GM18870 (cell line): ENCODE results near the gene NR1D2.
"Not testable (repeated sequence)": the region's sequence is repeated elsewhere in the genome, so short reads cannot be mapped to it uniquely, and the experiment has no call there.

Experiments
- ATAC-seq: cut with Tn5 transposase; IDR thresholded peaks from one replicate; pipeline ENCODE4 v1.9.1; 2021; ENCODE audit warnings: moderate library complexity; ENCODE audit not compliant: unreplicated experiment

NR1D2 gene

GRCh38 chr3:23944861-23945662, at the start of gene NR1D2:
Gene NR1D2, plus strand, starts transcription at chr3:23945286. Its CDS starts 293 bp downstream, at chr3:23945579.
- peak; percentile 7 for ATAC-seq

- no peak for ATAC-seq
These were observed 44.3 kb upstream of the NR1D2 start for GRCh38 chr3:23900744-23901143.

GRCh38 chr3:23904545-23904944, 40.5 kb upstream of the NR1D2 start:
- ATAC-seq = no peak

- ATAC-seq = no peak
These were observed 35.7 kb upstream of the NR1D2 start for GRCh38 chr3:23909341-23909740.

- ATAC-seq = no peak
These were observed 33.7 kb upstream of the NR1D2 start for GRCh38 chr3:23911397-23911796.

GRCh38 chr3:23912335-23912734, 32.8 kb upstream of the NR1D2 start:
- not testable (repeated sequence) for ATAC-seq

GRCh38 chr3:23913182-23913581, 31.9 kb upstream of the NR1D2 start:
- ATAC-seq = no peak

GRCh38 chr3:23913873-23914743, 31.0 kb upstream of the NR1D2 start:
- no peak for ATAC-seq

- ATAC-seq = no peak
These were observed 29.5 kb upstream of the NR1D2 start for GRCh38 chr3:23915537-23916108.

GRCh38 chr3:23916152-23916885, 28.8 kb upstream of the NR1D2 start:
- peak; percentile 49 for ATAC-seq

- ATAC-seq = peak; percentile 89
These were observed 28.0 kb upstream of the NR1D2 start, which contains the start of the genes NKIRAS1 and RPL15 for GRCh38 chr3:23916886-23917678. Gene NKIRAS1, minus strand, starts transcription at chr3:23916990. Its CDS starts 6,086 bp downstream, at chr3:23910904. Gene RPL15, plus strand, starts transcription at chr3:23917132. Its CDS starts 728 bp downstream, at chr3:23917860.

GRCh38 chr3:23917679-23918303, 27.3 kb upstream of the NR1D2 start:
- ATAC-seq = not testable (repeated sequence)

- ATAC-seq = not testable (repeated sequence)
These were observed 26.8 kb upstream of the NR1D2 start for GRCh38 chr3:23918331-23918730.

GRCh38 chr3:23919628-23920027, 25.5 kb upstream of the NR1D2 start:
- no peak for ATAC-seq

GRCh38 chr3:23920151-23920655, 24.9 kb upstream of the NR1D2 start:
- no peak for ATAC-seq

- ATAC-seq = no peak
These were observed 24.0 kb upstream of the NR1D2 start for GRCh38 chr3:23921052-23921511.

GRCh38 chr3:23923786-23924185, 21.3 kb upstream of the NR1D2 start:
- ATAC-seq = no peak

- no peak for ATAC-seq
These were observed 18.8 kb upstream of the NR1D2 start for GRCh38 chr3:23926246-23926645.

- ATAC-seq = no peak
These were observed 18.4 kb upstream of the NR1D2 start for GRCh38 chr3:23926736-23927135.
